CD4-positive, CD25-positive, alpha-beta regulatory T cell (primary cell): Measurements from ENCODE around the gene CMA1. TPM values are rescaled to one million over a fixed set of nuclear protein-coding genes. Genes with fewer than 3 reads are reported as not detected.
"Not testable (repeated sequence)": the region's sequence is repeated elsewhere in the genome, so short reads cannot be mapped to it uniquely, and the experiment has no call there.

Experiments used
- ATAC-seq, 2 donors: fragments of 150-1000 bp; cut with Tn5 transposase; one replicate each; pipeline ENCODE4 v1.10.0; 2021; ENCODE audit warnings: low read depth in 2 of 2, moderate number of reproducible peaks in 2 of 2, moderate library complexity in 1 of 2
- DNase-seq, 3 donors: peaks; one replicate each; pipeline versions ENCODE4 v3.0.0 to v3.0.0-alpha.2; 2012 to 2022; ENCODE audit warnings: mixed read lengths in 1 of 3
- H3K27ac ChIP-seq: one replicate; pipeline ENCODE4 v1.7.0; 2013; ENCODE audit warnings: mild to moderate bottlenecking, low read length; ENCODE audit not compliant: insufficient read depth, poor library complexity, severe bottlenecking
- H3K27me3 ChIP-seq: one replicate; pipeline ENCODE4 v1.7.0; 2013; ENCODE audit warnings: low read length; ENCODE audit not compliant: control insufficient read depth, insufficient read depth
- H3K36me3 ChIP-seq: one replicate; pipeline ENCODE4 v1.7.0; 2013; ENCODE audit warnings: mild to moderate bottlenecking, low read length, moderate library complexity; ENCODE audit not compliant: control insufficient read depth, insufficient read depth
- H3K4me1 ChIP-seq: 2 replicates; pipeline ENCODE4 v1.7.0; 2013; ENCODE audit warnings: mild to moderate bottlenecking, low read length; ENCODE audit not compliant: insufficient read depth, control insufficient read depth, poor library complexity, severe bottlenecking
- H3K4me3 ChIP-seq: one replicate; pipeline ENCODE4 v1.7.0; 2013; ENCODE audit warnings: low read depth, mild to moderate bottlenecking, low read length, moderate library complexity
- H3K9me3 ChIP-seq, 2 experiments: 1 replicate in 1 of 2; 2 replicates in 1 of 2; pipeline ENCODE4 v1.7.0; 2013; ENCODE audit warnings: low read length in 2 of 2, mild to moderate bottlenecking in 1 of 2, moderate library complexity in 1 of 2; ENCODE audit not compliant: control insufficient read depth in 2 of 2
- H3K27ac Mint-ChIP-seq, 3 donors: one replicate each; pipeline ENCODE4 v1.8.0; 2020 to 2022; ENCODE audit warnings: mild to moderate bottlenecking in 3 of 3, mixed read lengths in 3 of 3, moderate library complexity in 2 of 3
- H3K27me3 Mint-ChIP-seq: one replicate; pipeline ENCODE4 v1.8.0; 2022; ENCODE audit warnings: mild to moderate bottlenecking, mixed read lengths
- H3K36me3 Mint-ChIP-seq: one replicate; pipeline ENCODE4 v1.8.0; 2020; ENCODE audit warnings: mixed read lengths
- H3K4me1 Mint-ChIP-seq, 4 donors: one replicate each; pipeline ENCODE4 v1.8.0; 2020 to 2022; ENCODE audit warnings: mixed read lengths in 4 of 4, mild to moderate bottlenecking in 1 of 4
- H3K4me3 Mint-ChIP-seq, 4 donors: one replicate each; pipeline ENCODE4 v1.8.0; 2020 to 2022; ENCODE audit warnings: mild to moderate bottlenecking in 4 of 4, mixed read lengths in 4 of 4, moderate library complexity in 3 of 4
- H3K9me3 Mint-ChIP-seq, 7 donors: one replicate each; pipeline ENCODE4 v1.8.0; 2020 to 2022; ENCODE audit warnings: mixed read lengths in 7 of 7, mild to moderate bottlenecking in 3 of 7, moderate library complexity in 2 of 7
- polyA plus RNA-seq, 4 donors: library from polyadenylated mRNA; unstranded; fragments of 300-500 nt; fragmentation: Illumina TruSeq; gene quantifications; one replicate each; pipeline ENCODE4 v1.2.3, GENCODE V29; 2021
- total RNA-seq: library from RNA; stranded (reverse); gene quantifications from one replicate; pipeline ENCODE4 v1.2.3, GENCODE V29; 2022

CMA1 gene
- total and polyA plus RNA-seq, 5 donors from 2014 or later, result not detected

- Mint-ChIP-seq H3K27ac (peak overlapping the region in 1 of 3 donors; percentile 57), H3K4me3 (peak overlapping the region in 2 of 4 donors; percentile 43 to 75), H3K4me1 (peaks cover 0 to 22% (median 17%) of the 10 kb centered on the region in 4 donors)
- H3K27me3 ChIP-seq, H3K27ac ChIP-seq, ATAC-seq, H3K4me1 ChIP-seq, H3K36me3 ChIP-seq, DNase-seq, H3K9me3 Mint-ChIP-seq, H3K4me3 ChIP-seq, H3K36me3 Mint-ChIP-seq, H3K9me3 ChIP-seq, H3K27me3 Mint-ChIP-seq: not testable (repeated sequence)
These were observed 25.3 kb downstream of the CMA1 start for GRCh38 chr14:24482699-24483303.

GRCh38 chr14:24481622-24482324, 26.3 kb downstream of the CMA1 start:
- H3K36me3 Mint-ChIP-seq, result no peaks in the 10 kb centered on the region
- ATAC-seq, result peak in 1 of 2 donors; percentile 50
- no peaks in the 10 kb centered on the region for H3K36me3 ChIP-seq
- H3K27me3 Mint-ChIP-seq, result no peaks in the 10 kb centered on the region
- H3K4me1 Mint-ChIP-seq, result peaks cover 0 to 22% (median 17%) of the 10 kb centered on the region in 4 donors
- peak in 2 of 3 donors; percentile 3 to 43 for DNase-seq
- H3K9me3 ChIP-seq, result no peaks in the 10 kb centered on the region
- H3K9me3 Mint-ChIP-seq, result no peaks in the 10 kb centered on the region
- peak overlapping the region in 1 of 3 donors; percentile 83 for H3K27ac Mint-ChIP-seq
- peak overlapping the region in 2 of 4 donors; percentile 3 to 28 for H3K4me3 Mint-ChIP-seq
- no peak overlapping the region for H3K27ac ChIP-seq
- no peaks in the 10 kb centered on the region for H3K27me3 ChIP-seq
- peaks cover 10% of the 10 kb centered on the region for H3K4me1 ChIP-seq
- H3K4me3 ChIP-seq, result no peak overlapping the region

- H3K4me3 Mint-ChIP-seq, H3K36me3 ChIP-seq, H3K9me3 Mint-ChIP-seq, H3K4me3 ChIP-seq, H3K4me1 ChIP-seq, DNase-seq, H3K27ac ChIP-seq, H3K9me3 ChIP-seq, H3K27ac Mint-ChIP-seq, H3K36me3 Mint-ChIP-seq, ATAC-seq, H3K27me3 ChIP-seq, H3K27me3 Mint-ChIP-seq: not testable (repeated sequence)
- H3K4me1 Mint-ChIP-seq, result peaks cover 0 to 22% (median 17%) of the 10 kb centered on the region in 4 donors
These were observed 28.1 kb downstream of the CMA1 start for GRCh38 chr14:24479999-24480398.

GRCh38 chr14:24475261-24475660, 32.8 kb downstream of the CMA1 start:
- Mint-ChIP-seq H3K4me3 (no peak overlapping the region), H3K36me3 (no peaks in the 10 kb centered on the region), H3K27me3 (no peaks in the 10 kb centered on the region)

GRCh38 chr14:24473211-24473610, 34.9 kb downstream of the CMA1 start:
- Mint-ChIP-seq H3K27me3 (no peaks in the 10 kb centered on the region), H3K27ac (no peak overlapping the region), H3K4me1 (no peaks in the 10 kb centered on the region), H3K9me3 (peaks cover 0 to 5% (median 2%) of the 10 kb centered on the region in 7 donors), H3K36me3 (no peaks in the 10 kb centered on the region), H3K4me3 (no peak overlapping the region)
- no peak for DNase-seq
- no peaks in the 10 kb centered on the region for H3K9me3 ChIP-seq
- no peaks in the 10 kb centered on the region for H3K36me3 ChIP-seq
- H3K4me3 ChIP-seq, result no peak overlapping the region
- H3K27me3 ChIP-seq, result peaks cover 2% of the 10 kb centered on the region
- no peaks in the 10 kb centered on the region for H3K4me1 ChIP-seq
- ATAC-seq, result no peak
- H3K27ac ChIP-seq, result no peak overlapping the region

More at GRCh38 chr14:24475261-24475660, 32.8 kb downstream of the CMA1 start:
- ATAC-seq, result no peak
- Histone ChIP-seq H3K4me3 (no peak overlapping the region), H3K27ac (no peak overlapping the region), H3K9me3 (no peaks in the 10 kb centered on the region), H3K27me3 (peaks cover 2% of the 10 kb centered on the region), H3K4me1 (no peaks in the 10 kb centered on the region), H3K36me3 (no peaks in the 10 kb centered on the region)
- Mint-ChIP-seq H3K27ac (no peak overlapping the region), H3K4me1 (no peaks in the 10 kb centered on the region), H3K9me3 (peaks cover 0 to 5% (median 0%) of the 10 kb centered on the region in 7 donors)
- no peak for DNase-seq

- not testable (repeated sequence) for H3K27ac ChIP-seq, H3K4me1 ChIP-seq, H3K4me3 Mint-ChIP-seq, H3K27me3 ChIP-seq, H3K36me3 Mint-ChIP-seq, H3K27ac Mint-ChIP-seq, H3K4me1 Mint-ChIP-seq, ATAC-seq, H3K27me3 Mint-ChIP-seq, H3K4me3 ChIP-seq, H3K36me3 ChIP-seq, DNase-seq, H3K9me3 ChIP-seq, H3K9me3 Mint-ChIP-seq
These were observed 37.6 kb downstream of the CMA1 start for GRCh38 chr14:24470450-24470849.

DNA sequence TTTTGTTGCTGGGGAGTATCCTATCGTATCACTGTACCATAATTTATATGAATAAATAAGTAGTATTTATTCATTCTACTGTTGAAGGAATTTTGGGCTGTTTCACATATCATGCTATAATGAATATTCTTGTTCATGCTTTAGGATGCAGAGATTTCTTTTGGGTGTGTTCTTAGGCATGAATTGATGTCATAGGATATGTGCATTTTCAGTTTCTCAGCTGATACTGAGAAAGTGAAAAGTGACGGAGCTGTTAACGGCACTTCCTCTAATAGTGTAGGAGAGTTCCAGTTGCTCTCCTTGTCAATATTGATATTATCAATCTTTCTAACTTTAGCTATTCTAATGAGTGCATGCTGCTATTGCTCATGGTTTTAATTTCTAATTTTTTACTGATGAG, 42.3 kb downstream of the CMA1 start:
- Histone ChIP-seq H3K4me1 (peaks cover 7% of the 10 kb centered on the region), H3K27me3 (no peaks in the 10 kb centered on the region), H3K9me3 (no peaks in the 10 kb centered on the region), H3K4me3 (no peak overlapping the region), H3K27ac (no peak overlapping the region), H3K36me3 (no peaks in the 10 kb centered on the region)
- Mint-ChIP-seq H3K4me3 (no peak overlapping the region), H3K36me3 (peaks cover 3% of the 10 kb centered on the region), H3K9me3 (peaks cover 0 to 4% (median 2%) of the 10 kb centered on the region in 7 donors), H3K4me1 (peaks cover 4 to 27% (median 17%) of the 10 kb centered on the region in 4 donors), H3K27me3 (peaks cover 5% of the 10 kb centered on the region), H3K27ac (peak overlapping the region in 1 of 3 donors; percentile 82)
- DNase-seq (no peak), ATAC-seq (no peak)
